ENCODE results near the gene NTN1.
"Not testable (repeated sequence)": the region's sequence is repeated elsewhere in the genome, so short reads cannot be mapped to it uniquely, and the experiment has no call there.

Gene NTN1

DNA sequence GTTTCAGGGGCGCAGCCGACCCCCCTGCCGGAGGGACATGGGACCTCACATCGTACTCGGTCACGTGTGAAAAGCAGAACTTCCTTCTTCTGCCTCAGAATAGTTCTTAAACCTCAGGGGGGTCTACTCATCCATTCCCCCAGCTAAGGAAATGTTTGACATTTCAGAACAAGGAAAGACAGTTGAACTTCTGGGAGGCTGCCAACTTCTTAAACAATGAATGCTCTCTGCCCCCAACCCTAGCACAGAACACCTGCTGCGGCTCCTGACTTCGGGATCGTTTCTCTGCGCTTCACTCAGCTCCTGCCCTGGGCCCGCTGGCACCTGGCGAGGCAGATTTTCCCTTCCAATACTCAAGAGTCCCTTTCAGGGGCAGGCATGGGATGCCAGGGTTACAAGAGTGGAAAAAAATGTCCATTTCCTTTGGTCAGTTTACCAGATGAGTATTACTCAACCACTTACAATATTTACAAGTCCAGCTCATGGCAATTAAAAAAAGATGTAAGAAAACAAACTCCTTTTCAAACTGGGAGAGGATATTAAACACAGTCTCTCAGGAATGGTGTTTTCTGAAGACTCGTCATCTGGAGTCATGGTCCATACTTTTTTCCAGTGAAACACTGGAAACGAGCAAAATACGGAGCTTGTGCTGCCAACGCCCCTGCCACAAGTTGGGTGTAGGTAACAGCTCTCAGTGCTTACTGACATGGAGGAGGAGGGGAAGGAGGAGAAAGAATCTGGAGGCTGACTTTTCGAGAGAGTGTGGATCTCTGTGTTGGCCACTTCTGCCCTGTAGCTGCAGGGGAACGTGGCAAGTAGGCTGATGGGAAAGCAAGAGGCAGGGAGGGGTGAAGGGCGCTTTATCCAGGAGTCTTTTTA lies 235.7 kb downstream of the NTN1 start:
- DNase-seq = no peak

DNA sequence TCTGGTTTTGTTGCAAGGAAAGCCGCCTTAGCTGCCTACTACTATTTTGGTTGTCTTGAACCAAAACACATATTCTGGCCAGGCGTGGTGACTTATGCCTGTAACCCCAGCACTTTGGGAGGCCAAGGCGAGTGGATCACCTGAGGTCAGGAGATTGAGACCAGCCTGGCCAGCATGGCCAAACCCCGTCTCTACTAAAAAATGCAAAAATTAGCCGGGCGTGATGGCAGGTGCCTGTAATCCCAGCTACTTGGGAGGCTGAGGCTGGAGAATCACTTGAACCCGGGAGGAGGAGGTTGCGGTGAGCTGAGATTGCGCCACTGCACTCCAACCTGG lies 236.3 kb downstream of the NTN1 start:
- not testable (repeated sequence) for DNase-seq

DNA sequence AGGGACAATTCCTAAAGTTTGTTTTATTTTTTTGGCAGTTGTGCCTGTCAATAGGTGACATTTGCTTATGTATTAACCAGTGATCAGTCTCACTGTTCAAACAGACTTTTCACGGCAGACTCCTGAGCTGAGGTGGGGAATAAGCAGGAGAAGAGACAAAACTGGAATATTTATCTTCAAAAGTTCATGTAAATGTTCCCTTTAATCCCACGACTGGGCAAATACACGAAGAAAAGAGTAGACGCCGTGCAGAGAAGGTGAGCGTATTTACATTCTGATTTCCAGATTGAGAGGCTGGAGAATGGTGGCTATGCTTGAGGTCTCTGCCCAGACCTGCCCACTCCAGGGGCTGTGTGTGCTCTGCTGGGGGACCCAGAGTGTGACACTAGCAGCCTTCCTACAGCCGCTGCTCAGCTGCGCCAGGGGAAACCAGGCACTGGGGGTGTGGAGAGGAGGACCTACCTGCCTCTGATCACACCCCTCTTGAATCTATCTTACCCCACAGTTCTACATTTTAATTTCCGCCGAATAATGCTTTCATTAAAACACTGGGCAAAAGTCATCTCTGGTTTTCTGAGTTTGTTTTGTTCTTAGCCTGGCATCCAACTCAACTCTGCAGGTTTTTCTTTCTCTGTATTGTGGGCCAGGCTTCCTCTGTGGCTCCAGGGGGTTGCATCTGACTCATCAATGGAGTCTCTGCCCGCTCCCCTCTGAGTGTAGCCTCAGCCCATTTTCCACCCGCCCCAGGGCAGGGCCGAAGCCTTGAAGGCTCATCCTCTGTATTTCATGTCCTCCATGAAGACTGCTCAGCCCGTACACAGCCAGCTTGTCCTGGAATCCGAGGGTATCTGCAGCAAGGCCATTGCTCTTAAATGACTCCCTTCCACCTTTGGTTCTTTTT lies 237.1 kb downstream of the NTN1 start:
- no peak for DNase-seq

DNA sequence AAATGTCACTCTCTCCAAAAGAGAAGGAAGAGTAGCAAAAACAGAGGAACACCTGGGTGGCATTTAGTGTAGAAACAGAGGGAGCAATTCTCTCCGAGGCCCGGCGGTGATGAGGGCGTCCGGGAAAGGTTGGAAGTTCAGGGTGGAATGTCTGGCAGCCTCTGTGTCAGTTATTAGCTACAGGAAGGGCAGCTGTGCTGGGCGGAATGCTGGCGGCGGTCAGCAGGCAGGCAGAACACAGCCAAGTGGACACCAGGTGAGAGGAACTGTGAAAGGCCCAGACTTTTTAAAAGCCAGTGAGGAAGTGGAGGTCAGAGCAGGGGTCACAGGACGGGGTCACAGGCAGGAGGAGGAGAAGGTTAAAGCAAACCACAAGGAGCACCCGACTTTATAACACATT lies 238.1 kb downstream of the NTN1 start:
- no peak for DNase-seq

DNA sequence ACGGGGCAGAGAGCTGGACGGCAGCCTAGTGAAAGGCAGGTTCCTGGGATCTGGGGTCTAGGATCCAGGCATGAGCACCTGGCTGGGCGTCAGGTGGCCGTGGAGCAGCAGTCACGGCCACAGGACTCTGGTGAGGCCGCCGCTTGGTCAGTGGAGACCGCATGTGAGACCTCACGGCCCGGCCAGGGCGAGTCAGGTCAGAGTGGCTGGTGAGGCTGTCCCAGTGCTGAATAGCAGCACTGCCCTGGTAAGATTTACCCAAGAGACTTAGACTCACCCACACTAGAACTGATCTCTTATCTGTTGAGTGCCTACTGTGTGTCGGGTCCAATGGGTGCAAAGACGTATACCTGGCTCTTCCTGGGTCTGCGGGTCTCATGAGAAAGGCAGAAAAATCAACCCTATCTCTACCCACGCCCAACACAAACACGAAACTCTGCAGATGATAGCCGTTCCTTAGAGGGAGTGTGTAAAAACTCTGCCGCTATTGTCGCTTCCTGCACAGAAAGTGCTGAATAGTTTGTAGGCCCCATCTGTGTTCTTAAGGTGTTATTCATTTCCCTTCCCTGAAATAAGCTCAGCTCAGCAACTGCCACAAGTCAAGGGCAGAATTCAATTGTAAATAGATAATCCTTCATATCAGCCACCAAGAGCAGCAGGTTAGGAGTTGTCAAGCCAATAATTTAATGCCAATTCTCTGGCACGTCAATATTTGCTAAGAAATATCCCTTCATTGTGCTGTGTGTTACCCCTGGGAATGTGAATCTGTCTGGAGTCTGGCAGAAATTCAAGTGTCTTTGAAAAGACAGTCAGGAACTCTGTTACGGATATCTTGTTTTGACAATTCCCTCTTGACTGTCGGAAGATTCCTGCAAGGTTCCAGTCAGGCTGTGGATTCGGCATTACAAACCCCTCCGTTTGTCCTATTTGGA lies 240.0 kb downstream of the NTN1 start:
- DNase-seq = no peak

DNA sequence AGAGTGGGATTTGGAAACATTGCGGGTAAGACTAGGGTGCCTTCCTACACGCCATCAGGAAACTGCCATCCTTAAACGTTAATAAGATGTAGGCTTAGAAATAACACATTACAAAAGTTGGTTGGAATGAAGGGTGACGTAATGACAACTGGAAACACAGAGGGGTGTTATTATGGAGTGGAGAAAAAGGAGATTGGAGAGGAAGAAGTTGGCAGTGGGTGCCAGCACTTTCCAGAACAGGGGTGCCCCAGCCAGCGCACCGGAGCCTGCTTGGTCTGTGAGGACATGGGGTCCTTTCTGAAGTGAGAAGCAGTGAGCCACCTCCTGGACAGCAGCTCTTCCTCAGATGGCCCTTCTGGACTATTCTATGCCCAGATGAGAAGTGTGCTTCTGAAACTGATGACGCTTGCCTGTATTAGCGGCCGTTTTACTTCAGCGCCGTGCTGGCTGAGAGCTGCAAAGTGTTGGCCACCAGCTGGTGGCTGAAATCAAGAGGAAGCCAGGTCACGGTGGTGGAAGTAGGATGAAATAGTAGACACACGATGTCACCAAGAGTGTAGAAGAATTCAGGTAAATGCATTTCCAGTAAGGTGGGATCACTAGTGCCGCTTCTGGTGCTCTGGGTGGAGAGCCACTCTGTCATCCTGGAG lies 244.8 kb downstream of the NTN1 start:
- no peak for DNase-seq

DNA sequence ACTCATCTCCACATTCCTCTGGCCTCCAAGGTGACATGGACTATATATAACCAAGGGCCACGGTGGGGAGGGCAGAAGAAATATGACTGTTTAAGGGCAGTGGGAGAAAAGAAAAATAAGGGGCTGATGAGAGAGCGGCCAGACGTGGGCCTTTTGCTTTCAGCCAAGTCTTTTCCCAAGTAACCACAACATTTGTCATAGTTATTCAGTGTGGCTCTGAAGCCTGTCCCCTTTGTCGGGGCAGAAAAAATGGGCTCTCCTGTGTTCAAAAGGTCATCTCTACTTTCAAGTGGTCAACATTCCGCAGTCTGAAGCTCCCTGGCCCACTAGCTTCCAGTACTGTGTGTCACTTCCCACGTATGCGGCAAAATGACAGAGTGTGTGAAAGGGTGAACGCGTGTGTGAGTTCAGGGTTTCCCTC lies 245.4 kb downstream of the NTN1 start:
- no peak for DNase-seq

DNA sequence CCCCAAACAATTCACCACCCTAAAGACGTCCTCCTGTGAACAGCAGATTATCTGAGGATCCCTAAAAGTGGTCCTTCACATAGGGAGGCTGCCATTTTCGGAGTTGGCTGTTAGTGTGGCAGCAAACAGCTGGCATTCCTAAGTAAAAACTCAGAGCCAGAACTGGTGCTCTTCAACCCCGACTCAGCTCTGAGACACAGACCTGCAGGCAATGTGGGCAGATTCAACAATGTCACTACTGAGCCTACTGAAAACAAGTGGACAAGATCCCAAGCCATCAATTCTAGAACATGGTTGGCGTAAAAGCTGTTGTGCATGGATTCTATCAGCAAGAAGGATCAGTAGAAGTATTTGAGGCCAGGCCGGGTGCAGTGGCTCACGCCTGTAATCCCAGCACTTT lies 247.2 kb downstream of the NTN1 start:
- DNase-seq = no peak

DNA sequence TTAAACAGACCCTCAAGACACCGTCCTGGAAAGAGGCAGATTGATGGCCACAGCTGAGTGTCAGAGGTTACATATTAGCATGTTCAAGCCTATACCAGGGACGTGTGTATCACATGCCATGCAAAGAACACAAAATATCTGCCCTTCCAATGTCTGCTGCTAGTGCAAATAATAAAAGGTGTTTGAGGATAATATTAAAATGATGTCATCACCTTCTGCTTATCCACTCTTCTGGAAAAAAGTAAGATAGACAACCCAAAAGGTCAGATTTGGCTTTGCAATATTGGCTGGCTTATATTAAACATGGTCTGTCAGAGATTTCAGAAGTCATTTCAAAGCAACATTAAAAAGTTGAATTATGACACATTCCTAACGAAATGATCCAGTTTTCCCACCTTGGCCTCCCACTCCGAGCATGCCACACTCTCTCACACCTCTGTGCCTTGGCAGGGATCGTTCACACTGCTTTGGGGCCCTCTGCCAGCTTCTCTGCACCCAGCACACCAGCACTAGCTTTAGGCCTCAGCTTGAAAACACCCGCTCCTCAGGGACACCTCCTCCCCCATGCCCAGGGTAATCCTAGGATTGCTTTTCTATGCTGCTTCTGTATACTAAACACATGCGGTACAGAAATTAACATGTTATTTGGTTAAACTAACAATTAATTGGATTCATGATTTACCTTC lies 248.2 kb downstream of the NTN1 start:
- DNase-seq = no peak

DNA sequence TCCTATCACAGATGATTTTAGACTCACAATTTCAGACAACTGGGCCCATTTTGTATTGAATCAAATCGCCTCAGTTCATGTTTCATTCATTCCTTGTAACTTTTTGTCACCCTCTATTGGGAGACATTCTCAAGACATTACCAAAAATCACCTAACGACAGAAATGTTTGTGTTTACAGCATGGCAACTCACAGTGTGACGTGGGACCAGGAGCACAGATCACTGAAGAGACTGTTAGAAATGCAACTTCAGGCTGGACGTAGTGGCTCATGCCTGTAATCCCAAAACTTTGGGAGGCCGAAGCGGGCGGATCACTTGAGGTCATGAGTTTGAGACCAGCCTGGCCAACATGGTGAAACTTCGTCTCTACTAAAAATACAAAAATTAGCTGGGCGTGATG lies 249.6 kb downstream of the NTN1 start:
- DNase-seq = no peak

DNA sequence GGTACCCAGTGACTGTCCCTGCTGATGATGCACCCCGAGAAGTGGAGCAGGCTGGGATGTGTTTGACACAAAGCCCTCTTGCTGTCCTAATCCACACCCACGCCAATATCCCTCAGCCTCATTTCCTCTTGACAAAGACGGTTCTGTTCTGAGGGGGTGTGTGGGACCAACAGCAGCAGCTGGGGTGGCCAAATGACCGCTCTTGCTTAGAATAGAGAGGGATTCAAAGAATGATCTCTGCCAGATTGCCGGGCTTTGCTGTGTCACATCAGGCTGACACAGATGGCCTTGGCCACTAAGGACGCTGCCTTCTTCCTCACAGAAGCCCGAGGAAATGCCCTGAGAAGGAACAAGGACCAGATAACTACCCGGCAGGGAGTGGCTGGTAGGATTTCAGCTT lies 250.7 kb downstream of the NTN1 start:
- DNase-seq = no peak

DNA sequence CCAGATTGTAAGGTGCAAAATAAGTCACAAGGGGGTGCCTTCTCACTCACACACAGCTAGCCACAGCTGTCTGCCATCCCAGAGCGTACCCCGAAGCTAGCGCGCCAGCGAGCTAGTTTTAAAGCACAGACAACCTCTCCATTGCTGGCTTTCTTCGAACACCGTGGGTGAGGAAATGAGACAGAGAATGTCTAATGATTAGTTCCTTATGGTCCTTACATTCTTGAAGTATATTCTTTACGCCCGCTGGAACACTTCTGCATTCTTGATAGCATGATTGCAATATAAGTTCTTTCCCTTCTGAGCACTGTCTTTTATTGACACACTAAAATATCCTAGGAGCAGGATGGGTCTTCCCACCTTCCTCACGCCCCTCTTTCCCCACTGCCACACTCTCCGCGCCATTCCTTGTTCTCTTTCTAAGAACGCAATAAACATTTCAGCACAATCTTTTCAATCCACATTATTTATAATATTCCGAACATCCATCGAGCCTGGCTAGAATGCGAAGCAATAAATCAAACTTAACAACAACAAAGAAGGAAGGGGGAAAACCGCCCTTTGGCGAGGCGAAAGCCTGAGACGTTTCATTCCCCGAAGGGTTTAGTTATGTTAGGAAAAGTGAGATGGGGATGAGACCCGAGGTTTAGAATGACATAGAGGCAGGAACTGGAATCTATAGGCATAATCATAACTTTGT lies 251.3 kb downstream of the NTN1 start:
- DNase-seq = no peak

DNA sequence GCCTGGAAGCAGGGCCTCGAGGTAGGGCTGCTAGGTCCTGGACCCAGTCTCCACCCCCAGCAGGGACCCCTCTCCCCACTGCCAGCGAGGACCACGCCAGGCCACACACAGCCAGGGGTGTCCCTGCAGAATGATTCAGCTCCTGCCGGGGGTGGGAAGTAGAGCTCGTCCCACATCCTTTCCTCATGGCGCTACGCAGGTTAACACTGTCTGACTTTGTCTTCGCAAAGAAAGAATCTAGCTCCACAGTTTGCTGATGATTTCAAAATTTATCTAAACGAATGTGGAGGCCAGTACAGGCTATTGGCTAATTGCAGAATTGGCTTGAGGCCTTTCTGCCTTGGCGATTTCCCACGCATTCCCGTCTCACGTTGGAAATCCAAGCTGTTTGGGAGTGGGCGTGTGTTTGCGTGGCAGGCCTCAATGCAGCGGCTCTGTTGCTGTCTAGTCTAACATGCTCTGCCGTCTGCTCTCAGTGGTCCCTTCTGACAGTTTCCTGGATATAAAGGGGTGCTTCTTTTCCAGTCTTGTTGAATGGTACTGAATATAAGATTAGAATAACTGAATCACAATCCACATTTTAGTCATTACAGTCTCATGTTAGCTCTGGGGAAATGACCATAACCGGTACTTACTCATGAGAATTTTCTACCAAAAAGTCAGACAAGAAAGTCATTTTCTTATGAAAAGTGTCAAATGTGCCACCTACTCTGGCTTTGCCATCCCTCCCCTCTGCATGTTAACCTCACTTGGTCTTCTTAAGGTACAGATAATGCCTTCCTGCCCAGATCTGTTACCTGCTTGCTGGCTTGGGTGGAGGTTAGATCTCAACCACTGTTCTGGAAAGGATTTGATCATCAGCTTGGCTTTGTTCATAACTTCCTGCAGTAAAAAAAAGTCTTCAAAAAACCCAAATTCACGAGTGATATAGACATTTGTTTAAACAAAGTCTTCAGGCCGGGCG lies 252.4 kb downstream of the NTN1 start:
- no peak for DNase-seq

DNA sequence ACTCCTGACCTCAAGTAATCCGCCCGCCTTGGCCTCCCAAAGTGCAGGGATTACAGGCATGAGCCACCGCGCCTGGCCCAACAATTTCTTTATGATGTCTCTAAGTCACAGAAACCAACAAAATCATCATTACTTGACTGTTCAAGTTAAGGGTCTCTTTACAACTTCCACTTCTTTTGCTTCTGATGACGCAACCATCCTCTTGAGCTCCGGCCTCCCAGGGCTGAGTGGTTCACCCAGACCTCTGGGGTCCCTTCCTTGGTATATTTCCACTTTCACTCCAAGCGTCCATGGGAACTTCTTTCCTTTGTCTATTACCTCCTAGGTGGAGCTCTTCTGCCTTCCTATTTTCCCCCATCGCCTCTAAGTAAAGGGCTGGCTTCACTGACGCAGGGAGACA lies 253.7 kb downstream of the NTN1 start:
- no peak for DNase-seq

DNA sequence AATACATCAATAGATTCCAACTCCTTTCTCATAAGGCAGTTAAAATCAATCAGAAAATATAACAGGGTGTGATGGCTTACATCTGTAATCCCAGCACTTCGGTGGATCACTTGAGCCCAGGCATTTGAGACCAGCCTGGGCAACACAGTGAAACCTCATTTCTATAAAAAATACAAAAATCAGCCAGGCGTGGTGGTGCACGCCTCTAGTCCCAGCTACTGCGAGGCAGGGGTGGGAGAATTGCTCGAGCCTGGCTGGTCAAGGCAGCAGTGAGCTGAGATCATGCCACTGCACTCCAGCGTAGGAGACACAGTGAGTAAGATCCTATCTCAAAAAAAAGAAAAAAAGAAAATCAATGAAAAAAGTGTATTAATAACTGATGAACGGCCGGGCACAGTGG lies 258.6 kb downstream of the NTN1 start:
- DNase-seq = no peak

DNA sequence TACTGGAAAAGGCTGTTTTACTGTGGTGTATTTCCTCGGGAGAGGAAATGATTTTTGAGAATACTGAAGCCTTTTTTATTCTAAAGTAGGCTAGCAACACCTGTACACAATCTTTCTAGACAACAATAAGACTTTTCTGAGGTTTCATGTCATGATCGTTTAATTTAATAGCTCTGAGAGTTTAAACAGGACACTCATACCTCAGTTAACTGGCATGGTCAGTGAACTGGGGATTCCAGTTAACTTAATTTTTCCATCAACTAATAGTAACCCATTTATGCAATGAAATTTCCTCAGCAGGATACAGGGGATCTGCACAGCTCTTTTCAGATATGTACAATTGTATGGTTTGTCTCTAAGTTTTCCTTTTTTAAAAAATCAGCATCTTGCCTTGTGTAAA lies 262.6 kb downstream of the NTN1 start:
- no peak for DNase-seq

DNA sequence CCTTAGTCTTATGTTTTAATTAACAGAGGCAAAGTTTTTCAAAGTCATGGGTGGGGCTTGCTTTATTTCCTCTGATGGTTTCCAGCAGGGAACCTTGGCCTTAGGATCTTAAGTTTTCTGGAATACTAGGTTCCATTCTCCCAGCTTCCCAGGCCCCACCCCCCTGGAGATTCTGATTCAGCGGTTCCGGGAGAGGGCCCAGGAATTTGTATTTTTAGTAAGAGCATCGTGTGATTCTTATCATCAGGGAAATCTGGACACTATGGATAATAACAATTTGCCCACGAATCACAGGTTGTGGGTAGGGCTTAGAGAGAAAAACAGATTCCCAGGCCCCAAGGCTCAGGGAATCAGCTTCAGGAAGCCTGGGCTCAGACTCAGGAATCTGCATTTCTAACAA lies 263.6 kb downstream of the NTN1 start:
- DNase-seq = no peak

DNA sequence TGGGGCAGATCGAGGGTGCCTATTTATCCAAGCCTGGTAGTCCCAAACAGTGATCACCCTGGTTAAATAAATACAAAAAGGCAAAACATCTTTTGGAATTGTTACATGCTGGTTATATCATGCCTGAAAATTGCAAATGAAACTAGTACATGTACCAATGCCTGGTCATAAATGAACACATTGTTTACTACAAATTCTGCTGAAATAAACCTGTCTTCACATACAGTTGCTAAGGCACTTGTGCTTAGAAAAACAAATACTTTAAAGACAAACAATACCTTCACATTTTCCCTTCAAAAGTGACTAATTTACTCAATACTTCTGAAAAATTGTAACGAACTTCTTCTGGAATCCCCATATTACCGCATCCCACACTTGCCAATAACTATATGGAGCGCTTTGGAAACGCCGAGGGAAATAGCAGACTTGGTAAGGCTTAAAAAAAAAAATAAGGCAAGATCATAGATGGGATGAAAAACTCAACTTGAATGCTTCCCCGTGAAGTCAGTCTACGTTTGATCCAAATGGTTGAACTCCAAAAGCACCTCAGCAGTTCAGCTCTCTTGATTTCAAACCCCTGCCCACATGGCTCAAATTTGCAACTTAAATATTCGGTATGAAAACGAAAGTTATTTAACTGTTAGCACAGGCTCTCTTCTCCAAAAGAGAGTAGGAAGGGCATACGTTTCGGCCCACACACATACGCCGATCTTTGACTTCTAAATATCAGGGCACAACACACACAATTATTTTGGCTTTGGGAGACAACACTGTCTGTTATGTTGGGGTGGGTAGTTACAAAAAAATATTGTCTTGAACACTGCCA lies 264.5 kb downstream of the NTN1 start:
- no peak for DNase-seq

DNA sequence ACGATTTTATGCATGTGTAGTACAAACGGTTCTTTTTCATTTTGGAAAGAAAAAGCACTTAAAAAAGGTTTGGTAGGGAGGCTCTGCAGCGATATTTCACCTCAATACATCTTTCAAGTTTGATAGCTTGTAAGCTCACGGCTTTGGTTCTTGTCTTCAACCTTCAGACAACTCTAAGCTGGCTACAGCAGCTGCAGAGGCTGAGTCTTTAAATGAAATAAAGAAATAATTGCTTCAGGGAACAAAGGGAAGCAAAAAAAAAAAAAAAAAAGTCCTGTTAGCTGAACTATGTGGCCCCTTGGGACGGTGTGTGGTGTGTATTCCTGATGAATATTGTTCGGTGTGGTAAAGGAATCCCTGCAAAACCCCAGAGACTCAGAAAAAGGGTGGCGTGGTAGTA lies 265.1 kb downstream of the NTN1 start:
- no peak for DNase-seq

All from NCI-H226 (cell line).